ENCODE data around the gene DNAH8. TPM values are rescaled to one million over a fixed set of nuclear protein-coding genes. Genes with fewer than 3 reads are reported as not detected.

Gene DNAH8
- total RNA-seq, 2 experiments from 2014 or later: 0.03 to 0.05 TPM

DNA sequence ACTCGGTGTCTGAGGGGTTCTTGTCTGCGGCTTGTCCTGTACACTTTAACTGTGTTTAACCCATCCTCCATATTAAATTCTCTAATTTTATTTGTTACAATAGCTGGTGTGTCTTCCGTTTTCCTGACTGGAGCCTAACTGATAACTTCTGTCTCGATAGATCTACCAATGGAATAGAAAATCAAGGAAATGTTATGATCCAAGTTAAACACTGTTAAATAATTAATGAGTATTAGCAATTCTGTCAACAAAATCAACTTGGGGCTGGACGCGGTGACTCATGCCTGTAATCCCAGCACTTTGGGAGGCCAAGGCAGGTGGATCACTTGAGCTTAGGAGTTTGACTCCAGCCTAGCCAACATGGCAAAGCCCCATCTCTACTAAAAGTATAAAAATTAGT is 81.7 kb downstream of the DNAH8 start:
- Mint-ChIP-seq H3K27me3 (peaks cover 33% of the 10 kb centered on the region), H3K4me3 (no peak overlapping the region), H3K4me1 (peaks cover 4% of the 10 kb centered on the region), H3K27ac (no peak overlapping the region), H3K36me3 (ENCODE audit: low read depth) (no peaks in the 10 kb centered on the region), H3K9me3 (no peaks in the 10 kb centered on the region)
- no peak for DNase-seq
- CTCF ChIA-PET: no interaction called here
- POLR2A ChIA-PET: interaction anchor here (0.6 kb wide), 1 partner anchor 38 kb away, joined by 3 read pairs; no protein-coding TSS in a partner anchor

DNA sequence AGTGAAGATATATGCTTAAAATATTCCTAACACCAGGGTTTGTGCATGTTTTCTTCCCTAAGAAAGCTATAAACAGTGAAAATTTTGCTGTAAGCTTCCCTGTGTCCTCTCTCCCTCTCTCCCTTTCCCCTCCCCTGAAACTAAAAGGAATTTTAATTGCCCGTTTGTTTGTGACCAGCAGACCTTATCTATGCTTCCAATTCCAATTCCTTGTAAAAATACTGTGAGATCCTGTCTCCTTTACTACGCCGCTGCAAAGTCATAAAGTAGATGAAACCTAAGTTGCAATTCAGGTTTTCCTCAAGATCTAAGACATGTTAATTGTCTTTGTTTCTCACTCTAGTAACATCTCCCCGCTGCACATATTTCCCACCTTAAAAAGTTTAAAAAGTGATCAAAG is 82.3 kb downstream of the DNAH8 start:
- H3K27ac Mint-ChIP-seq: no peak overlapping the region
- ChIA-PET POLR2A (interaction anchor here (0.6 kb wide), 1 partner anchor 38 kb away, joined by 3 read pairs; no protein-coding TSS in a partner anchor), CTCF (no interaction called here)
- H3K27me3 Mint-ChIP-seq: peaks cover 31% of the 10 kb centered on the region
- H3K36me3 Mint-ChIP-seq (ENCODE audit: low read depth): no peaks in the 10 kb centered on the region
- H3K4me1 Mint-ChIP-seq: peaks cover 4% of the 10 kb centered on the region
- no peaks in the 10 kb centered on the region for H3K9me3 Mint-ChIP-seq
- H3K4me3 Mint-ChIP-seq: no peak overlapping the region
- DNase-seq: no peak

GRCh38 chr6:38799529-38800184 is 84.5 kb downstream of the DNAH8 start:
- H3K4me1 Mint-ChIP-seq: peaks cover 4% of the 10 kb centered on the region
- POLR2A ChIA-PET: no interaction called here
- H3K27ac Mint-ChIP-seq: no peak overlapping the region
- H3K9me3 Mint-ChIP-seq: no peaks in the 10 kb centered on the region
- no peaks in the 10 kb centered on the region for H3K36me3 Mint-ChIP-seq (ENCODE audit: low read depth)
- H3K4me3 Mint-ChIP-seq: no peak overlapping the region
- peaks cover 39% of the 10 kb centered on the region for H3K27me3 Mint-ChIP-seq
- CTCF ChIA-PET: no interaction called here
- no peak for DNase-seq

DNA sequence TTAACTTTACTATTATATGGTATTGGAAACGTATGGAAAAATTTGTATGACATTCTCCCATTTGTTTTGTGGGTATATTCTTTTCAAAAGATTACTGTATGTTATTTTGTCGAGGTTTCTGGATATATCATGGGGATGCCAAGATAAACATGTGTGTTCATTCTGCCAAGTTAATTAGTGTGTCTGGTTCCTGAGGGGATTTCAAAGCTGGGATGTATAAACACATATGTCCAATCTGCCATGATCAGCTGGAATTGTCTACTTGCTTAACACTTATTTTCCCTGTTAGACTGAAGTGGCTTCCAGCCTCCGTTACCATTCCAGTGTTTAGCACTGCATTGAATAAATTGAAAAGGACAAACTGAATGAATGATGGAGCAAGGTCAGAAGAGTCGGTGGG is 86.2 kb downstream of the DNAH8 start:
- H3K36me3 Mint-ChIP-seq (ENCODE audit: low read depth): no peaks in the 10 kb centered on the region
- peaks cover 47% of the 10 kb centered on the region for H3K27me3 Mint-ChIP-seq
- no peak overlapping the region for H3K27ac Mint-ChIP-seq
- POLR2A ChIA-PET: no interaction called here
- CTCF ChIA-PET: no interaction called here
- DNase-seq: no peak
- H3K9me3 Mint-ChIP-seq: no peaks in the 10 kb centered on the region
- no peak overlapping the region for H3K4me3 Mint-ChIP-seq
- peaks cover 4% of the 10 kb centered on the region for H3K4me1 Mint-ChIP-seq

- POLR2A ChIA-PET: no interaction called here
- H3K4me3 Mint-ChIP-seq: no peak overlapping the region
- peaks cover 4% of the 10 kb centered on the region for H3K4me1 Mint-ChIP-seq
- no peak for DNase-seq
- H3K36me3 Mint-ChIP-seq (ENCODE audit: low read depth): no peaks in the 10 kb centered on the region
- no peaks in the 10 kb centered on the region for H3K9me3 Mint-ChIP-seq
- H3K27ac Mint-ChIP-seq: no peak overlapping the region
- CTCF ChIA-PET: no interaction called here
- peaks cover 50% of the 10 kb centered on the region for H3K27me3 Mint-ChIP-seq
Observed at GRCh38 chr6:38802497-38802896, 87.4 kb downstream of the DNAH8 start.

DNA sequence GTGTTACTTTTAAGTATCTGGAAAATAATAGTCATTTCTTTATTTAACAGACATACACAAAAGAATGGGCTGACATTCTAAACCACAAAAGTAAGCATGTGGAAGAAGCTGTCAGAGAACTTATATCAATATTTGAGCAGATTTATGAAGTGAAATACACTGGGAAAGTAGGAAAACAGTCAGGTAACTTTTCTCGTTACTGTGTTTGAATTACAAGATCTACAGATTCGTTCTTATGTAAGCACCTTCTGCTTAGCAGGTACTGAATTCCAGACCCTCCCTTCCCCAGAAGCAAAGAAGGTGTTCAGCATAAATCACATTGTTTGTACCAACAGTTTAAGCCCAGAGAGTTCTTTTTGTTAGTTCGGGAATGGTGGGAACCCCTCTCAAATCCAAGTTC is 88.0 kb downstream of the DNAH8 start:
- no peak for DNase-seq
- H3K4me1 Mint-ChIP-seq: peaks cover 4% of the 10 kb centered on the region
- H3K9me3 Mint-ChIP-seq: no peaks in the 10 kb centered on the region
- no peaks in the 10 kb centered on the region for H3K36me3 Mint-ChIP-seq (ENCODE audit: low read depth)
- ChIA-PET CTCF (no interaction called here), POLR2A (no interaction called here)
- no peak overlapping the region for H3K4me3 Mint-ChIP-seq
- peaks cover 50% of the 10 kb centered on the region for H3K27me3 Mint-ChIP-seq
- no peak overlapping the region for H3K27ac Mint-ChIP-seq

DNA sequence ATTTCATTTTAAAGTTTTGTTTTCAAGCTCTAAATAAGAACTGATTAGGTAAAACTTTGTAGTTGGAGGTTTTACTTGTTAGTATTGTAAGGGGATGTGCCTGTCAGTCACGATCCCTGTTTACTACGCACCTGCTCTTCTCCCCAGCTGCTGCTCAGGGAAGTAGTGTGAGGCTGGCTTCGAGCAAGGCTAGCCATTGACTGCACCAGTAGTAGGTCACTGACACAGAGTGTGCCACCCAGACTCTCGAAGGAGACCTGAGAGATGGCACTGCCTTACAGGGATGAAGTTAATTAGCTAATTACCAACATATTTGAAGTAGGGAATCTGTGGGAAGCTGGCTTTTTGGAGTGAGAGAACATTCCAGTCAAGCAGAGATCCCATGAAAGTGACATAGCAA is 89.2 kb downstream of the DNAH8 start:
- ChIA-PET CTCF (no interaction called here), POLR2A (interaction anchor here (0.7 kb wide), 1 partner anchor 436 kb away, joined by 3 read pairs; no protein-coding TSS in a partner anchor)
- no peak overlapping the region for H3K27ac Mint-ChIP-seq

DNA sequence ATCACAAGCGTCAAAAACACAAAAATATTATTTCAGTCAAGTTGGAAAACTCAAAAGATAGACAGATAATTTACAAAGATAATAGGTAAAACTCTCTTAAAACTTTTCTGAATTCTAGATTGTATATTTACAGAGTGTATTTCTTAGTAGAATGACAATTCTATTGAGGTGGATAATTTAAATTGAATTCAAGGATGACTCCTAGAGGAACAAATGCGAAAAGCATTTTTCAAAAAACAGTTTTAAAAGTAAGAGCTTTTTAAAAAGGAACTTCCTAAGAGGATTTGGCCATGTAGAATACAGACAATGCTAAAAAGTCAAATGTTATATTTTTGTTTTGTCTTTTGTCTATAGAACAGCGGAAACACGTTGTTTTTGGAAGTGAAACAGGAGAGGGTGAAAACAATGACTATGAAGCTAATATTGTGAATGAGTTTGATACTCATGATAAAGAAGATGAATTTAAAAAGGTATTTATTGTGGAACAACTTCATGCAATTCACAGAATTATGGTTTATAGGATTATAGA is 90.1 kb downstream of the DNAH8 start:
- no peaks in the 10 kb centered on the region for H3K36me3 Mint-ChIP-seq (ENCODE audit: low read depth)
- H3K27me3 Mint-ChIP-seq: peaks cover 43% of the 10 kb centered on the region
- ChIA-PET POLR2A (no interaction called here), CTCF (no interaction called here)
- H3K27ac Mint-ChIP-seq: no peak overlapping the region
- H3K4me1 Mint-ChIP-seq: no peaks in the 10 kb centered on the region
- no peak overlapping the region for H3K4me3 Mint-ChIP-seq
- DNase-seq: no peak
- H3K9me3 Mint-ChIP-seq: no peaks in the 10 kb centered on the region

More for the DNA sequence above, 89.2 kb downstream of the DNAH8 start:
- H3K27me3 Mint-ChIP-seq: peaks cover 46% of the 10 kb centered on the region
- no peaks in the 10 kb centered on the region for H3K36me3 Mint-ChIP-seq (ENCODE audit: low read depth)
- H3K4me1 Mint-ChIP-seq: peaks cover 3% of the 10 kb centered on the region
- no peak overlapping the region for H3K4me3 Mint-ChIP-seq
- no peaks in the 10 kb centered on the region for H3K9me3 Mint-ChIP-seq
- DNase-seq: no peak

GRCh38 chr6:38805692-38806091 is 90.6 kb downstream of the DNAH8 start:
- Mint-ChIP-seq H3K36me3 (ENCODE audit: low read depth) (no peaks in the 10 kb centered on the region), H3K4me1 (no peaks in the 10 kb centered on the region), H3K4me3 (no peak overlapping the region), H3K27ac (no peak overlapping the region), H3K9me3 (no peaks in the 10 kb centered on the region), H3K27me3 (peaks cover 41% of the 10 kb centered on the region)
- no peak for DNase-seq
- CTCF ChIA-PET: no interaction called here
- POLR2A ChIA-PET: no interaction called here

DNA sequence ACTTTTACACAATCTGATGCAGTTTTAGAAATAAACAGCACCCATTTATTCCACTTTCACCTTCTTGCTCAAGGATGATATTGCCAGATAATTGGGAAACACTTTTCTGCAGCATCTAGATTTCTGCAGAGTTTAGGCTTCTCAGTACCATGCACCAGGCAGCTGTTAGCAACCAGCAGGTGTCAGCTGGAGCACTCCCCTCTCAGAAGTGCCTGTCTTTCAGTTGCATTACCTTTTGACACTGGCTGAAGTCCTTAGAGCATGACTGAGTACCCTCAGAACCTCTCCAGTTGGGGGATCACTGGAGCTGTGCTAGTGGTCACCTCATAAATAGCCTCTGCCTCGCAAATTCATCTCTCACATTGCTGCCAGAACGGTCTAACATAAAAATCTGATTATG is 91.2 kb downstream of the DNAH8 start:
- Mint-ChIP-seq H3K27me3 (peaks cover 42% of the 10 kb centered on the region), H3K4me1 (no peaks in the 10 kb centered on the region), H3K36me3 (ENCODE audit: low read depth) (no peaks in the 10 kb centered on the region), H3K27ac (no peak overlapping the region), H3K4me3 (no peak overlapping the region), H3K9me3 (no peaks in the 10 kb centered on the region)
- CTCF ChIA-PET: no interaction called here
- DNase-seq: no peak
- POLR2A ChIA-PET: no interaction called here

DNA sequence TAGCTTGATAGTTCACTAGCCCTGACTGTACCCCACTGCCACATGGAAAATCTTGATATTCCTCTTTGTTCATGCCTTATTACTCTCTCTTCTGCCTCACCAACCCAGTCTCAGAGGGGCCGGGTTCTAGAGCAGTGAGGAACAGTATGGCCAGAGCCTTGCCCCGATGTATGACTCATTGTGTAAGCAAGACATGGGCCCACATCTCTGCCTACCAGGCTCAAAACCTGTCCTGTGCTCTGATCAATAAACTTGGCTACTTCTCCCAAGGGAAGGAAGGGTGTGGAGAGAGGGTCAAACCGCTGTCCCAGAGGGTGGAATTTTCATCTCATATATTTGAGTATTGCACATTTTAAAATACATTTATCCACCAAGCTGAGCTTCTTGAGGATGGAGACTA is 91.7 kb downstream of the DNAH8 start:
- Mint-ChIP-seq H3K27ac (no peak overlapping the region), H3K27me3 (peaks cover 39% of the 10 kb centered on the region)
- CTCF ChIA-PET: no interaction called here

DNA sequence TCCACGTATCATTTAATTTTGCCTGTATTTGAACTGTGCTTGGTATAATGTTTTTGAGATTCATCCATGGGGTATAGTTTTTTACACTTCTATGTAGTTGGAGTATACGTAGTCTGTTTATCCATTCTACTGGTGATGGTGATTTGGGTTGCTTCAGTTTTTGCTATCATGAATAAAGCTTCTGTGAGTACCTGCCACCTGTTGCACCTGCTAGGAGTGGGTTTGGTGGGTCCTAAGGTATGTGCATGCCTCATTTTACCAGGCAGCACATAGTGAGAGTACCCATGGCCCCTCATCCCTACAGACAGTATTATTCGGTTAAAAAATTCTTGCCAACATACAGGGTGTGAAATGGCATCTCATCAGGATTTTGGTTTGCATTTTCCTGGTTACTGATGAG is 92.9 kb downstream of the DNAH8 start:
- Mint-ChIP-seq H3K4me1 (no peaks in the 10 kb centered on the region), H3K4me3 (no peak overlapping the region), H3K27me3 (peaks cover 45% of the 10 kb centered on the region), H3K9me3 (no peaks in the 10 kb centered on the region), H3K27ac (no peak overlapping the region), H3K36me3 (ENCODE audit: low read depth) (no peaks in the 10 kb centered on the region)
- no peak for DNase-seq
- ChIA-PET CTCF (no interaction called here), POLR2A (no interaction called here)

More for the DNA sequence above, 91.7 kb downstream of the DNAH8 start:
- Mint-ChIP-seq H3K36me3 (ENCODE audit: low read depth) (no peaks in the 10 kb centered on the region), H3K4me1 (no peaks in the 10 kb centered on the region), H3K4me3 (no peak overlapping the region), H3K9me3 (no peaks in the 10 kb centered on the region)
- POLR2A ChIA-PET: no interaction called here
- no peak for DNase-seq

DNA sequence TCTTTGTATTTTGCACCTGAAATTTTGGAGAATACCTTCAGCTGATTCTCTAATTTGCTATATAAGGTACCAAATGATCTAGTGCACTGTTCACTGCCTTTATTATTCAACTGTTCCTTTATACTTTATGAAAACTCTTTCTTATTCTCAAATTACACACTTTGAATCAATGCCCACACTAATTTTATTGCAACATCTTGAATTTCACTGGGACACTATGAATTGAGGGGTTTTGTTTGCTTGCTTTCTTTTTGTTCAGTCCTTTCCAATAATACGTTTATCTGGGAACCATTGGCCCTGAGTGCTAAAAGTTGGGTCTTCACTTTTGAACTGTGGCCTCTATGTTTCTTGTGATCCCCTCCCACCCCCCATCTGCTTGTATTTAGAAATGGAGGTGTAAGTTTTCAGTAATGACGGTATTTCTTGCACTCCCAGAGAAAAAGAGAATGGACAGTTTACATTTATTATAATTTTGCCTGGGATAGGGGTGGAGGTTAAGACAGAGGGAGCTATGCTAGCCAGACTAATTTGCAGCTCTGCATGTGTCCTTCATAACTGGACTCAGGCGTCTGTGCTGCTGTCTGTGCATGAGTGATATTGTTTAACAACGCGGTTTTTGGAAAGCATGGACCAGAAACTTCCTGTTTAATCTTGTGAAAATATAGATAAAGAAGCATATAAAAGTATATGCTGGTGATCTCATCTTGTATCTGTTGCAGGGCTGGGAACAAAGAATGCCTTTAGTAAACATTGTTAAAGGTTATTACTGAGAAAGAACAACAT is 98.1 kb downstream of the DNAH8 start:
- Mint-ChIP-seq H3K27ac (no peak overlapping the region), H3K4me3 (no peak overlapping the region), H3K36me3 (ENCODE audit: low read depth) (no peaks in the 10 kb centered on the region), H3K9me3 (no peaks in the 10 kb centered on the region), H3K4me1 (no peaks in the 10 kb centered on the region), H3K27me3 (peaks cover 48% of the 10 kb centered on the region)
- POLR2A ChIA-PET: no interaction called here
- CTCF ChIA-PET: no interaction called here
- DNase-seq: no peak

DNA sequence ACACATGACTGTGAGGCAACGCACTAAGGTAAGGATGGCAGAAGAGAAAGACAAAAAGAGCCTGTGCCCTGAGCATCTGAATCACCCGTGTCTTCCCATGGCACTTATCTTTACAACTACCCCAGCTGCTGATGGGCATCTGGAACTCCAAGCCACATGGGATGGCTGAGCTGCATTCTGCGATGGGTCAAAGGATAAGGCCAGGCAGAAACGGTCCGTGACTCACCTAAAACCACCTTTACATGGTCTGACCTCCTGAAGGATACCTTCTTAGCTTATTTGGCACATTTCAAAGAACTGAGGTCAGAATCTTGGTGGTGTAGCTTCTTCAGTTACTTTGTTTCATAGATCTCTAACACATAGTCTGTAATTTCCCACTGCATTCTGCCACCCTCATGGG is 99.7 kb downstream of the DNAH8 start:
- Mint-ChIP-seq H3K9me3 (no peaks in the 10 kb centered on the region), H3K36me3 (ENCODE audit: low read depth) (no peaks in the 10 kb centered on the region), H3K27me3 (peaks cover 47% of the 10 kb centered on the region), H3K4me3 (no peak overlapping the region), H3K4me1 (no peaks in the 10 kb centered on the region), H3K27ac (no peak overlapping the region)
- CTCF ChIA-PET: no interaction called here
- DNase-seq: no peak
- POLR2A ChIA-PET: no interaction called here

All from activated CD4-positive, alpha-beta memory T cell treated with anti-CD3 and anti-CD28 coated beads, Interleukin-2, amount 10 ng/mL, durations not matched to agents 7 days and 5 days (primary cell).